ENCODE data around the gene NDE1.
"Not testable (repeated sequence)": the region's sequence is repeated elsewhere in the genome, so short reads cannot be mapped to it uniquely, and the experiment has no call there.

NDE1 gene
- total RNA-seq, result 81.6 to 120 (median 95.6) reads per million in 4 donors

- peak; percentile 82 to 89 (median 86) for DNase-seq
Observed at GRCh38 chr16:15650019-15650697, at the start of gene NDE1. Gene NDE1, plus strand, starts transcription at chr16:15650245. Its CDS starts 14,534 bp downstream, at chr16:15664779.

DNA sequence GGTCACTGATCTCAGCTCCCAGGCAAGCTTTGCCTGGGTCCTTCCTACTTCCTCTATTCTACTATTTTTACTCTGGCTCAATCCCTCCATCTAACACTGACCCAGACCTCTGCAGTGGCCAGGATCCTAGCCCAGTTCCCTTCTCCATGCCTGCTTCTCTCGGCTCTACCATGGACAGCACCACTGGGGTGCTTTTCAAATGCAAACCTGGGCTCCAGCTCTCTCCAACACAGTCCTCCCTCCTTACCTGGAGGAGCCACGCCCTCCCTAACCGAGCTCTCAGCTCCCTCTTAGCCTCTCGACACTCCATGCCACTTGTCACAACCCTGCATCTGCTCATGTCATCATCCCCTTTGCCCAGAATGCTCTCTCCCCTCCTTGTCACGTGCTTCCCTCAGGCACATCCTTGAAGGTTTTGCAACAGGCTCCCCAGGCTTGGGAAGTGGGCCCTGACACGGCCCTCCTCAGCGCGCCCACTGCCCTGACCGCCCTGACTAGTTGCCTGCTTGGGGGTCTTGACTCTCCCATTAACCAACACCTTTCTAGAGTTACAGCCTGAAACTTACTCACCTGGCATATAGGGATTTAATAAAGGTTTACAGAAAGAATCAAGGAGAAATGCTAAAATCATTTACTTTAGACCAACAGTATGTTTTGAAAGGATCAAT, 48.7 kb upstream of the NDE1 start:
- no peak for DNase-seq

DNA sequence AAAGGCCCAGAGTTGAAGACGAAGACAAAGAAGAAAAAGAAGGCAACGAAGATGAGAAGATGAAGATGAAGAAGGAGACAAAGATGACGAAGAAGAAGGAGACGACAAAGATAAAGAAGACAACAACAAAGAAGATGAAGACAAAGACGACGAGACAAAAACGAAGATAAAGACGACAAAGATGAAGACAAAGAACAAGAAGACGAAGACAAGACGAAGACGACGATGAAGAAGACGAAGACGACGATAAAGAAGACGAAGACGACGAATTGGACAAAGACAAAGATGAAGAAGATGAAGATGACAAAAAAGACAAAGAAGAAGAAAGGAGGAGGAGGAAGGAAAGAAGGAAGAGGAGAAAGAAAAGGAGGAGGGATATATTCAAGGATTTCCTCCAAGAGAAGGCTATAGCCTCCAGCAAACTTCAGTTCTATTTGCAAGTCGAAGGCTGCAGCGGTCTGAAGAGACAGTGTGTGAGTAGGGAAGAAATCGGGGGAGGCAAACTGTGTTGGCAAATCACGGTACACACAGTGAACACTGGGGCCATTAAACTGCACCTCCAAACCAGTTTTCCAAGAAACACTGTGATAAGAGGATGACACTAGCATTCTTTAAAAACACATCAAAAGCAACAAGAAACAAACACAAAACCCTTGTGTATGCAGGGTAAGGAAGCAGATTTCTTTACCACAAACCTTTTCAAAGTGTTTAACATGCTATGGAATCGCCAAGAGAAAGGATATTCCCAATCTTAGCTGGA, 47.6 kb upstream of the NDE1 start:
- no peak for DNase-seq

- DNase-seq, result no peak
Observed at GRCh38 chr16:15604460-15605440, 45.3 kb upstream of the NDE1 start.

DNA sequence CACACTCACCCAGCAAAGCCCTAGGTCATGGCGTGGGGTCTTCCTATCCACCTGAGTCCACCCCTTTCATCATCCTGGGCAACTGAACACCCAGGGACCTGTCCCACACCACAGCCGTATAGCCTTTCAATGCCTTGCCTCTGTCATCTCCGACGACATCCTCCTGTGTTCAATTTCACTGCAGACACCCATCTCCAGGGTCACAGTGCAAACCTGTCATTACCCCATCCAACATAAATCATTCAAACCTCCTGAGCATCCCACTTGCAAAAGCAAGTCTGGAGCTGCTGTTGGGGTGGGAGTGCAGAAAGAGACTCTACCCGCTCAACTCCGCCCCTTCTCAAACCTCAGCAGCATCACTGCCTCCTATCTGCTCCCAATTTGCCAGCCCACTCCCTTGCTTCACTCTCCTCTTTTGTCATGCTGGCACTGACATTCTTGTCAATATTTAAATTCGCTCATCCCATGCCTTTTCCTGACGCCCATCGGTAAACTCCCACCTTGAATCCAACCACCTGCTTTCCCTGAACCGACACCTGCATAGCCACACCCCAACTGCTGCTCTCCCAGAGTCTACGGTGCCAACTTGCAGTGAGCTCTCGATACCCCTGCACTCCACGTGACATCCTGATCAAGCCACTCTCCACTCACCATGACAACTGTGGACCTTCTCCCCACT, 44.1 kb upstream of the NDE1 start:
- DNase-seq, result no peak

DNA sequence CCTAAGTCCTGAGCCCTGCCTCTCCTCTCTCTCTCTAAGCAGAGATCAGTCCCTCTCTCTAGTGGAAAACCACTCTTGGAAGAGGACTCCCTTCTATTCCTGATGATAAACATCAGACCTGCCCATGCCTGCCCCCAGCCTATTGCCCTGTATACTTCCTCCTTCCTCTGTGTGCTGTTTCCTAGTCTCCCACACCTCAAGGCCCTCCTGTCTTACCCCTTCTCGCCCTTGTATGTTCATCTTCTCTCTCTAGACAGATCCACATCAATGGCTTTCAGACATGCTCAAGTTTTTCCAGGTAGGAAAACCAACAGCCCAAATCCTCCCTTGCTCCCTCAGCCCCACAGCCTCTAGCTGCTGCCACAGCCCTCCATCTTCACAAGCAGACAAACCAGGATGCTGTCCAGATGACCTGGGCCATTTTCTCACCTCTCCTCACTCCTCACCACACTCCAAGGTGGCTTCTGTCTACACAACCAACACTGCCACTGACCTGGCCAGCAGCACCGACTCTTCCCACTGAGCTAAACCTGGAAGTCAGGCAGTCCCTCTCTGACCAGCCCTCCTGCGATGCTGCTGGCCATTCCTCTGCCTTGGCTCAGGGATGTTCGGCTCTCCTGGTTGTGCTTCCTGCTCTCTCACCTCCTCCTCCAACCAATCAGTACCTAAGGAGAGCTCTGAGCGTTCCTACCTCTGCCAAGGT, 43.4 kb upstream of the NDE1 start:
- DNase-seq, result no peak

- DNase-seq, result not testable (repeated sequence)
Observed at GRCh38 chr16:15607221-15607699, 42.8 kb upstream of the NDE1 start.

DNA sequence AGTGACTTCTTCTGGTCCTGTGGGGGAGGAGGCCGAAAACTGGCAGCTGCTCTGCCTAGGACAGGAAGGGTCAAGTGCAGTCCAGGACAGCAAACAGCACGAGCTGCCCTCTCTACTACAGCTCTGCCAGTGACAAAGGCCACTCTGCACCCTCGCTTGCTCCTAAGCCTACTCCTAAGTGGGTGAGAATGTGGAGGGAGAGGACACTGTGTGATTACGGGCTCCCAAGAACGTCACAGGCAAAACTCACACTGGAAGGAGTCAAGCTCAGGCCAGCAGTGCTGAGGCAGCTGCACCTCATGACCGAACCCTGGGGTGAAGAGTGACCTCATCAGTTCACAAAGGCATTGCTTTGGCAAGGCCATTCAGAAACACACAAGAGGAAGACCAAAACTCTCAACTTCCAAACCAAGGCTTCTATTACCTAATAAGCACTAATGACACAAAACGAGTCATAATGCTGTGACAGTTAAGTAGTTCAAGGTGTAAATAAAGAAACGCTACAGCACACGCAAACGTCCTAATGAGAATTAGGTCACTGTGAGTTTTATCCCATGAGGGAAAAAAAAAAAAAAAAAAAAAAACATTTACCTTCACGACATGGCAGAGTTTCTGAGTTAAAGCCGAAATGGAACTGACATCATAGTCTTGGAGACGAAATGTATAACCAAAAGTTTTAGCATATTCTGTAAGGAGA, 42.2 kb upstream of the NDE1 start:
- no peak for DNase-seq

- DNase-seq, result no peak
Observed at GRCh38 chr16:15608398-15609285, 41.4 kb upstream of the NDE1 start.

DNA sequence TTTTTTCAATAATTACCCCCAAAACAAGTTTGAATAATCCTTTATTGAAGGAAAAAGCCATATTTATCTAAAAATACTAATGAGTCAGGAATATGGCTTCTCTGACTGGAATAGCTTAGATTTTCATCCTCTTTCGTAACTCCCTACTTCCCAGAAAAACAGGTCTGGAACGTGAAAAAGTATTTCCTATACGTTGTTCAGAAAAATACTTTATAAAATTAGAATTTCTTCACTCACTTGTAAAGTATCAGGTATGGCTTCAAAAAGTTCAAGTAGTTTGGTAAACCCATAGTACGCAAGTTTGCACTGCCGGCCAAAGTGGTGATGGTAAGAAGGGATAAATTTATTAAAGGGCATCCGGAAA, 40.8 kb upstream of the NDE1 start:
- no peak for DNase-seq

DNA sequence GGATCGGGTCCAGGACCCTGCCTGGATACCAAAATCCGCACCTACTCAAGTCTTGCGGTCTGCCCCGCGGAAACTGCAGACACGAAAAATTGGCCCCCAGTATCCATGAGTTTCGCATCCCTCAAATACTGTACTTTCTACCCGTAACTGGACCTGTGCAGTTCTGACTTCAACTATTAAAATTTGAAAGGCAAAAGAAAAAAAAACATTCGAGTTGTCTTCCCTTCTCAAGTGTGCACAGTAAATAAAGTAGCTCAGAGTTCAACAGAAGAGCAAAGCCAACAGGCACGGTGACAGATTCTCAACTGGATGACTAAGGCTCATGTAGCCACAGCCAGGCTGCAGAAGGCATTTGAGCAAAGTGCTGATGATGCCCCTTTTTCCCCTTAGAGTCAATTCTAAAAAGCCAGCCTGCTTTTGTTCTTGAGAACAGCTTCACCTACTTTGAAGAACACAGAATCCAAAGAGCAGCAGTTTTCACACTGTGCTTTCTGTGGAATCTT, 39.6 kb upstream of the NDE1 start:
- peak in 1 of 5 donors; percentile 8 for DNase-seq

GRCh38 chr16:15611610-15612009, 38.4 kb upstream of the NDE1 start:
- no peak for DNase-seq

- DNase-seq, result no peak
Observed at GRCh38 chr16:15613676-15614075, 36.4 kb upstream of the NDE1 start.

DNA sequence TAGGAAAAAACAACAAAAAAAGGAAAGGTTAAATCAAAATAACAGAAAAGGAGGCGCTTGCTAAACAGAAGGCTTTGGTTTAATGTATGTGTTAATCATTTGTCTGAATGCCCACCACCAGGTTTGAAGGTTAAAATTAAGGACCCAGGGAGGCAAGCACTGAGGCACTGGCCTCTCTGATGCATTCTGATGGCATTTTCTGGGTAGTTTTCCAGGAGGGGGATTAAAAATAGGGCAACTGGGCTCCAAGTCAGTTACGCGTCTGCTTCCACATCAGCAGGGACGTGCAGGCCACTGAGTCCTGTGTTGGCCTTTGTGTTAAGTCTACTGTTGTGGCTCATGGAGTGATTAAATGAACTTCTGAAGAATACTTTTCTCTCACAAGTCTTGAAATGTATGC, 34.0 kb upstream of the NDE1 start:
- DNase-seq, result no peak

DNA sequence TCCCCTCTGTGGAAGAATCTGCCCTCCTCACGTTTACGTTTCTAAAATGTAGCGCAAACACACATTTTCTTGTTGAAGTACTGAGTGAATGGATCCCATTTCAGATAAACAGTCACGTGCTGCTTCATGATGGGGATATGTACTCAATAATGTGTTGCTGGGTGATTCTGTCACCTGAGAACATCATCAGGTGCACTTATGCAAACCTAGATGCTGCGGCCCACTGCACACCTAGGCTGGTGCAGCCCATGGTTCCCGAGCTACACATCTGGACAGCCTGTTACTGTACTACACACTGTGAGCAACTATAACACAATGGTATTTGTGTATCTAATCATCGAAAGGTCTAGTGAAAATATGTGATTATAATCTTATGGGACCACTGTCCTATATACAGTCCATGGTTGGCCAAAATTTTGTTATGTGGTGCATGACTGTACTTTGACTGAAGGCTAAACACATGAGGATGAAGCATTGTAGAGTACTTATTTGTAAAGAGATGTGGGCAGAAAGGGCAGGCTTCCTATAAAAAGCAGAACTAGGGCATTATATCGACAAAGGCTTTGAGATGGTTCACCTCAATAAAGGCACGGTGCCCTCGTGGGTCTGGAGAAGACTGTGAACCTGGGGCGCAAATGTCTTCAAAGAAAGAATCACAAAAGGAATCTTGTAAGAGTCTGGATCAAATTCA, 33.4 kb upstream of the NDE1 start:
- no peak for DNase-seq

- DNase-seq, result no peak
Observed at GRCh38 chr16:15617901-15618300, 32.1 kb upstream of the NDE1 start.

- no peak for DNase-seq
Observed at GRCh38 chr16:15618392-15618791, 31.7 kb upstream of the NDE1 start.

- no peak for DNase-seq
Observed at GRCh38 chr16:15620611-15621195, 29.3 kb upstream of the NDE1 start.

Measured in T-helper 1 cell (primary cell).